ENCODE measurements around the gene DUSP22.

DUSP22 gene

GRCh38 chr6:340991-341827 lies 48.9 kb downstream of the DUSP22 start:
- no peak for DNase-seq

GRCh38 chr6:341914-342831 lies 49.9 kb downstream of the DUSP22 start:
- no peak for DNase-seq

GRCh38 chr6:342832-343179 lies 50.5 kb downstream of the DUSP22 start:
- DNase-seq, result no peak

GRCh38 chr6:343226-343935 lies 51.1 kb downstream of the DUSP22 start:
- DNase-seq, result no peak

- no peak for DNase-seq
Observed at GRCh38 chr6:343960-344815, 51.9 kb downstream of the DUSP22 start.

GRCh38 chr6:344816-345340 lies 52.6 kb downstream of the DUSP22 start:
- no peak for DNase-seq

GRCh38 chr6:345747-346385 lies 53.6 kb downstream of the DUSP22 start:
- no peak for DNase-seq

GRCh38 chr6:346386-347030 lies 54.2 kb downstream of the DUSP22 start:
- DNase-seq, result no peak

- DNase-seq, result no peak
Observed at GRCh38 chr6:347232-347631, 54.9 kb downstream of the DUSP22 start.

GRCh38 chr6:347951-348859 lies 55.9 kb downstream of the DUSP22 start:
- DNase-seq, result no peak

- no peak for DNase-seq
Observed at GRCh38 chr6:348860-349396, 56.6 kb downstream of the DUSP22 start.

GRCh38 chr6:349491-349921 lies 57.2 kb downstream of the DUSP22 start:
- no peak for DNase-seq

- DNase-seq, result no peak
Observed at GRCh38 chr6:350371-350770, 58.1 kb downstream of the DUSP22 start.

- DNase-seq, result no peak
Observed at GRCh38 chr6:351011-351866, 59.0 kb downstream of the DUSP22 start.

- no peak for DNase-seq
Observed at GRCh38 chr6:351867-352289, 59.6 kb downstream of the DUSP22 start.

- DNase-seq, result no peak
Observed at GRCh38 chr6:352474-352873, 60.2 kb downstream of the DUSP22 start.

- DNase-seq, result no peak
Observed at GRCh38 chr6:352896-353470, 60.7 kb downstream of the DUSP22 start.
